HEK293 (cell line): ENCODE measurements around the gene NDE1.

ENCODE experiments used
- CTCF ChIA-PET: fragments of 350-600 bp; formaldehyde crosslinking; extraction: SDS; loops from one replicate; lab custom pipeline; 2021; ENCODE audit warnings: antibody characterized with exemption; lab: Yijun Ruan, JAX
- POLR2A ChIA-PET: fragments of 300-600 bp; formaldehyde crosslinking; extraction: SDS; loops from one replicate; lab custom pipeline; 2020; ENCODE audit warnings: antibody characterized with exemption, inconsistent platforms; lab: Yijun Ruan, JAX
- H3K27ac ChIP-seq: fragments of 200-500 bp; sonication (Bioruptor generic); 2 replicates; pipeline ENCODE4 v1.5.1; 2014; ENCODE audit warnings: low read depth, low read length, control low read depth, inconsistent platforms; ENCODE audit errors: extremely low read depth
- H3K36me3 ChIP-seq, 2 experiments: fragments of 200-500 bp in 1 of 2; sonication (Bioruptor generic) in 1 of 2; 1 replicate in 1 of 2; 2 replicates in 1 of 2; pipeline ENCODE4 v1.5.1; 2014 to 2017; ENCODE audit warnings: inconsistent platforms in 2 of 2, low read length in 2 of 2; ENCODE audit not compliant: control insufficient read depth in 2 of 2, insufficient read depth in 1 of 2
- H3K4me1 ChIP-seq: fragments of 200-500 bp; sonication (Bioruptor generic); 2 replicates; pipeline ENCODE4 v1.5.1; 2014; ENCODE audit warnings: mild to moderate bottlenecking, low read length, inconsistent platforms; ENCODE audit not compliant: control insufficient read depth, insufficient read depth
- H3K4me3 ChIP-seq: 2 replicates; pipeline ENCODE4 v1.5.1; 2011; ENCODE audit warnings: low read depth, mild to moderate bottlenecking, control low read depth, low read length, moderate library complexity
- H3K9me3 ChIP-seq: fragments of 200-500 bp; sonication (Bioruptor generic); 2 replicates; pipeline ENCODE4 v1.5.1; 2014; ENCODE audit warnings: low read depth, low read length, inconsistent platforms; ENCODE audit not compliant: control insufficient read depth, insufficient read depth
- KLF8 ChIP-seq: fragments of 450-650 bp; formaldehyde crosslinking; IDR thresholded peaks from 2 replicates; pipeline ENCODE4 v1.5.1; 2016; ENCODE audit warnings: missing biosample characterization, missing genetic modification characterization
- MYNN ChIP-seq: fragments of 450-650 bp; formaldehyde crosslinking; IDR thresholded peaks from 2 replicates; pipeline ENCODE4 v1.5.1; 2016; ENCODE audit warnings: missing biosample characterization, missing genetic modification characterization, borderline replicate concordance
- PRDM1 ChIP-seq: fragments of 450-650 bp; formaldehyde crosslinking; IDR thresholded peaks from 2 replicates; pipeline ENCODE4; 2016; ENCODE audit warnings: missing biosample characterization, missing genetic modification characterization
- REPIN1 ChIP-seq: fragments of 450-650 bp; formaldehyde crosslinking; IDR thresholded peaks from 2 replicates; pipeline ENCODE4 v1.5.1; 2017; ENCODE audit warnings: missing biosample characterization, missing genetic modification characterization, low read depth
- ZBTB21 ChIP-seq: fragments of 450-650 bp; formaldehyde crosslinking; IDR thresholded peaks from 2 replicates; pipeline ENCODE4 v1.5.1; 2017; ENCODE audit warnings: missing biosample characterization, missing genetic modification characterization
- ZBTB48 ChIP-seq: fragments of 450-650 bp; formaldehyde crosslinking; IDR thresholded peaks from 2 replicates; pipeline ENCODE4 v1.5.1; 2016; ENCODE audit warnings: missing biosample characterization, missing genetic modification characterization
- ZNF211 ChIP-seq: fragments of 450-650 bp; formaldehyde crosslinking; IDR thresholded peaks from 2 replicates; pipeline ENCODE4 v1.5.1; 2016; ENCODE audit warnings: low read depth, missing biosample characterization, missing genetic modification characterization
- ZNF311 ChIP-seq: fragments of 450-650 bp; formaldehyde crosslinking; IDR thresholded peaks from 2 replicates; pipeline ENCODE4 v1.5.1; 2017; ENCODE audit warnings: missing biosample characterization, missing genetic modification characterization, borderline replicate concordance
- ZNF366 ChIP-seq: fragments of 450-650 bp; formaldehyde crosslinking; conservative IDR thresholded peaks from 2 replicates; pipeline ENCODE4 v1.5.1; 2016; ENCODE audit warnings: missing biosample characterization, missing genetic modification characterization
- ZNF433 ChIP-seq: fragments of 450-650 bp; formaldehyde crosslinking; IDR thresholded peaks from 2 replicates; pipeline ENCODE4 v1.5.1; 2016; ENCODE audit warnings: missing biosample characterization, missing genetic modification characterization, low read depth
- ZNF510 ChIP-seq: fragments of 450-650 bp; formaldehyde crosslinking; IDR thresholded peaks from 2 replicates; pipeline ENCODE4 v1.5.1; 2018; ENCODE audit warnings: mild to moderate bottlenecking, missing genetic modification characterization, missing biosample characterization; ENCODE audit not compliant: insufficient replicate concordance
- ZNF558 ChIP-seq: fragments of 450-650 bp; formaldehyde crosslinking; IDR thresholded peaks from 2 replicates; pipeline ENCODE4 v1.5.1; 2016; ENCODE audit warnings: missing biosample characterization, missing genetic modification characterization
- ZNF560 ChIP-seq: fragments of 450-650 bp; formaldehyde crosslinking; IDR thresholded peaks from 2 replicates; pipeline ENCODE4 v1.5.1; 2017; ENCODE audit warnings: missing biosample characterization, missing genetic modification characterization, borderline replicate concordance
- ZNF600 ChIP-seq: fragments of 450-650 bp; formaldehyde crosslinking; IDR thresholded peaks from 2 replicates; pipeline ENCODE4 v1.5.1; 2016; ENCODE audit warnings: missing biosample characterization, missing genetic modification characterization
- ZNF610 ChIP-seq: fragments of 450-650 bp; formaldehyde crosslinking; IDR thresholded peaks from 2 replicates; pipeline ENCODE4 v1.5.1; 2016; ENCODE audit warnings: missing biosample characterization, missing genetic modification characterization, borderline replicate concordance
- ZNF629 ChIP-seq: fragments of 450-650 bp; formaldehyde crosslinking; IDR thresholded peaks from 2 replicates; pipeline ENCODE4 v1.5.1; 2017; ENCODE audit warnings: missing biosample characterization, missing genetic modification characterization
- ZNF707 ChIP-seq: fragments of 450-650 bp; formaldehyde crosslinking; IDR thresholded peaks from 2 replicates; pipeline ENCODE4 v1.5.1; 2016; ENCODE audit warnings: missing biosample characterization, missing genetic modification characterization
- ZNF792 ChIP-seq: fragments of 450-650 bp; formaldehyde crosslinking; IDR thresholded peaks from 2 replicates; pipeline ENCODE4 v1.5.1; 2016; ENCODE audit warnings: missing biosample characterization, missing genetic modification characterization
- ZNF837 ChIP-seq: fragments of 450-650 bp; formaldehyde crosslinking; IDR thresholded peaks from 2 replicates; pipeline ENCODE4 v1.5.1; 2016; ENCODE audit warnings: missing biosample characterization, missing genetic modification characterization
- ZSCAN23 ChIP-seq: fragments of 450-650 bp; formaldehyde crosslinking; IDR thresholded peaks from 2 replicates; pipeline ENCODE4 v1.5.1; 2016; ENCODE audit warnings: missing biosample characterization, missing genetic modification characterization
- TF ChIP-seq, protein P1 (sequence below): fragments of 450-650 bp; formaldehyde crosslinking; IDR thresholded peaks from 2 replicates; pipeline ENCODE4 v1.5.1; 2016; ENCODE audit warnings: missing biosample characterization, missing genetic modification characterization
- TF ChIP-seq, protein P2 (sequence below): fragments of 450-650 bp; formaldehyde crosslinking; IDR thresholded peaks from 2 replicates; pipeline ENCODE4 v1.5.1; 2016; ENCODE audit warnings: missing biosample characterization, missing genetic modification characterization
- TF ChIP-seq, protein P3 (sequence below): fragments of 450-650 bp; formaldehyde crosslinking; IDR thresholded peaks from 2 replicates; pipeline ENCODE4 v1.5.1; 2016; ENCODE audit warnings: missing biosample characterization, missing genetic modification characterization, borderline replicate concordance
- TF ChIP-seq, protein P4 (sequence below): fragments of 450-650 bp; formaldehyde crosslinking; IDR thresholded peaks from 2 replicates; pipeline ENCODE4 v1.5.1; 2016; ENCODE audit warnings: missing biosample characterization, missing genetic modification characterization
- TF ChIP-seq, protein P5 (sequence below): fragments of 450-650 bp; formaldehyde crosslinking; IDR thresholded peaks from 2 replicates; pipeline ENCODE4 v1.5.1; 2016; ENCODE audit warnings: missing biosample characterization, missing genetic modification characterization

Gene NDE1

DNA sequence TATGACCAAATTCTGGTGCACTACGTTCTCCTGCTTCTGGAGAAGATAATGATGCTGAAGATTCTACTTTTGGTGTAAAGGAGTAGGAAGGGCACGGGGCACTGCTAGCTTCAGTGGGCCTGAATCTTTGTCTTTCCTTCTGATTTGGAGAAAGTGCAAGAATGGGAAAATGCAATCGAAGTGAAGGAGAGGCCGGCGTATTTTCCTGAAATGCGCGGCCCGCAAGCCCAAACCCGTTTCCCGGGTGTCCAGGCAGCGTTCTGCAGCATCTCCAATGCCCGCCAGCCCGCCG, 372 bp upstream of the NDE1 start:
- ChIA-PET CTCF (no interaction called here), POLR2A (no interaction called here)
- no peak overlapping the region for H3K27ac ChIP-seq
- no peaks in the 10 kb centered on the region for H3K4me1 ChIP-seq
- H3K36me3 ChIP-seq: peaks cover 3 to 7% of the 10 kb centered on the region in 2 experiments; a peak in 2 of 3 replicates
- H3K4me3 ChIP-seq: peak overlapping the region; percentile 15
- no peaks in the 10 kb centered on the region for H3K9me3 ChIP-seq
- TF ChIP-seq, protein P1, sequence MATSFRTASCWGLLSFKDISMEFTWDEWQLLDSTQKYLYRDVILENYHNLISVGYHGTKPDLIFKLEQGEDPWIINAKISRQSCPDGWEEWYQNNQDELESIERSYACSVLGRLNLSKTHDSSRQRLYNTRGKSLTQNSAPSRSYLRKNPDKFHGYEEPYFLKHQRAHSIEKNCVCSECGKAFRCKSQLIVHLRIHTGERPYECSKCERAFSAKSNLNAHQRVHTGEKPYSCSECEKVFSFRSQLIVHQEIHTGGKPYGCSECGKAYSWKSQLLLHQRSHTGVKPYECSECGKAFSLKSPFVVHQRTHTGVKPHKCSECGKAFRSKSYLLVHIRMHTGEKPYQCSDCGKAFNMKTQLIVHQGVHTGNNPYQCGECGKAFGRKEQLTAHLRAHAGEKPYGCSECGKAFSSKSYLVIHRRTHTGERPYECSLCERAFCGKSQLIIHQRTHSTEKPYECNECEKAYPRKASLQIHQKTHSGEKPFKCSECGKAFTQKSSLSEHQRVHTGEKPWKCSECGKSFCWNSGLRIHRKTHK (tag by site-specific recombination): no peak
- TF ChIP-seq, protein P2, sequence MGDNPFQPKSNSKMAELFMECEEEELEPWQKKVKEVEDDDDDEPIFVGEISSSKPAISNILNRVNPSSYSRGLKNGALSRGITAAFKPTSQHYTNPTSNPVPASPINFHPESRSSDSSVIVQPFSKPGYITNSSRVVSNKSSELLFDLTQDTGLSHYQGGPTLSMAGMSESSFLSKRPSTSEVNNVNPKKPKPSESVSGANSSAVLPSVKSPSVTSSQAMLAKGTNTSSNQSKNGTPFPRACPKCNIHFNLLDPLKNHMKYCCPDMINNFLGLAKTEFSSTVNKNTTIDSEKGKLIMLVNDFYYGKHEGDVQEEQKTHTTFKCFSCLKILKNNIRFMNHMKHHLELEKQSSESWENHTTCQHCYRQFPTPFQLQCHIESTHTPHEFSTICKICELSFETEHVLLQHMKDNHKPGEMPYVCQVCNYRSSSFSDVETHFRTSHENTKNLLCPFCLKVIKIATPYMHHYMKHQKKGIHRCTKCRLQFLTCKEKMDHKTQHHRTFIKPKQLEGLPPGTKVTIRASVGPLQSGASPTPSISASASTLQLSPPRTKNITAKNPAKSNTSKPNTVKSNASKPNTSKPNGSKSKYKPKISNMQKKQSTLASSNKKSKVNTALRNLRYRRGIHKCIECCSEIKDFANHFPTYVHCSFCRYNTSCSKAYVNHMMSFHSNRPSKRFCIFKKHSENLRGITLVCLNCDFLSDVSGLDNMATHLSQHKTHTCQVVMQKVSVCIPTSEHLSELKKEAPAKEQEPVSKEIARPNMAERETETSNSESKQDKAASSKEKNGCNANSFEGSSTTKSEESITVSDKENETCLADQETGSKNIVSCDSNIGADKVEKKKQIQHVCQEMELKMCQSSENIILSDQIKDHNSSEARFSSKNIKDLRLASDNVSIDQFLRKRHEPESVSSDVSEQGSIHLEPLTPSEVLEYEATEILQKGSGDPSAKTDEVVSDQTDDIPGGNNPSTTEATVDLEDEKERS (tag by site-specific recombination): no peak
- TF ChIP-seq ZNF366 (no peak), ZSCAN23 (tag by site-specific recombination) (no peak), ZNF560 (tag by site-specific recombination) (no peak), ZNF211 (tag by site-specific recombination) (no peak), PRDM1 (tag by site-specific recombination) (peak; percentile 78), KLF8 (tag by site-specific recombination) (no peak), ZNF629 (tag by site-specific recombination) (0 out of 2 replicates have a peak, but pooled peaks have one; percentile 11), REPIN1 (tag by site-specific recombination) (no peak), ZNF311 (tag by site-specific recombination) (no peak), ZNF600 (tag by site-specific recombination) (peak; percentile 65), ZNF510 (no peak), ZNF837 (tag by site-specific recombination) (no peak), ZNF558 (tag by site-specific recombination) (no peak), ZNF610 (tag by site-specific recombination) (no peak), ZNF707 (tag by site-specific recombination) (no peak), ZNF792 (tag by site-specific recombination) (peak; percentile 40; the same call in 1 of the 2 replicates), ZBTB21 (tag by site-specific recombination) (no peak), ZBTB48 (tag by site-specific recombination) (no peak), ZNF433 (tag by site-specific recombination) (no peak), MYNN (tag by site-specific recombination) (no peak)
- TF ChIP-seq, protein P3, sequence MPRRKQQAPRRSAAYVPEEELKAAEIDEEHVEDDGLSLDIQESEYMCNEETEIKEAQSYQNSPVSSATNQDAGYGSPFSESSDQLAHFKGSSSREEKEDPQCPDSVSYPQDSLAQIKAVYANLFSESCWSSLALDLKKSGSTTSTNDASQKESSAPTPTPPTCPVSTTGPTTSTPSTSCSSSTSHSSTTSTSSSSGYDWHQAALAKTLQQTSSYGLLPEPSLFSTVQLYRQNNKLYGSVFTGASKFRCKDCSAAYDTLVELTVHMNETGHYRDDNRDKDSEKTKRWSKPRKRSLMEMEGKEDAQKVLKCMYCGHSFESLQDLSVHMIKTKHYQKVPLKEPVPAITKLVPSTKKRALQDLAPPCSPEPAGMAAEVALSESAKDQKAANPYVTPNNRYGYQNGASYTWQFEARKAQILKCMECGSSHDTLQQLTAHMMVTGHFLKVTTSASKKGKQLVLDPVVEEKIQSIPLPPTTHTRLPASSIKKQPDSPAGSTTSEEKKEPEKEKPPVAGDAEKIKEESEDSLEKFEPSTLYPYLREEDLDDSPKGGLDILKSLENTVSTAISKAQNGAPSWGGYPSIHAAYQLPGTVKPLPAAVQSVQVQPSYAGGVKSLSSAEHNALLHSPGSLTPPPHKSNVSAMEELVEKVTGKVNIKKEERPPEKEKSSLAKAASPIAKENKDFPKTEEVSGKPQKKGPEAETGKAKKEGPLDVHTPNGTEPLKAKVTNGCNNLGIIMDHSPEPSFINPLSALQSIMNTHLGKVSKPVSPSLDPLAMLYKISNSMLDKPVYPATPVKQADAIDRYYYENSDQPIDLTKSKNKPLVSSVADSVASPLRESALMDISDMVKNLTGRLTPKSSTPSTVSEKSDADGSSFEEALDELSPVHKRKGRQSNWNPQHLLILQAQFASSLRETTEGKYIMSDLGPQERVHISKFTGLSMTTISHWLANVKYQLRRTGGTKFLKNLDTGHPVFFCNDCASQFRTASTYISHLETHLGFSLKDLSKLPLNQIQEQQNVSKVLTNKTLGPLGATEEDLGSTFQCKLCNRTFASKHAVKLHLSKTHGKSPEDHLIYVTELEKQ (tag by site-specific recombination): no peak
- TF ChIP-seq, protein P4, sequence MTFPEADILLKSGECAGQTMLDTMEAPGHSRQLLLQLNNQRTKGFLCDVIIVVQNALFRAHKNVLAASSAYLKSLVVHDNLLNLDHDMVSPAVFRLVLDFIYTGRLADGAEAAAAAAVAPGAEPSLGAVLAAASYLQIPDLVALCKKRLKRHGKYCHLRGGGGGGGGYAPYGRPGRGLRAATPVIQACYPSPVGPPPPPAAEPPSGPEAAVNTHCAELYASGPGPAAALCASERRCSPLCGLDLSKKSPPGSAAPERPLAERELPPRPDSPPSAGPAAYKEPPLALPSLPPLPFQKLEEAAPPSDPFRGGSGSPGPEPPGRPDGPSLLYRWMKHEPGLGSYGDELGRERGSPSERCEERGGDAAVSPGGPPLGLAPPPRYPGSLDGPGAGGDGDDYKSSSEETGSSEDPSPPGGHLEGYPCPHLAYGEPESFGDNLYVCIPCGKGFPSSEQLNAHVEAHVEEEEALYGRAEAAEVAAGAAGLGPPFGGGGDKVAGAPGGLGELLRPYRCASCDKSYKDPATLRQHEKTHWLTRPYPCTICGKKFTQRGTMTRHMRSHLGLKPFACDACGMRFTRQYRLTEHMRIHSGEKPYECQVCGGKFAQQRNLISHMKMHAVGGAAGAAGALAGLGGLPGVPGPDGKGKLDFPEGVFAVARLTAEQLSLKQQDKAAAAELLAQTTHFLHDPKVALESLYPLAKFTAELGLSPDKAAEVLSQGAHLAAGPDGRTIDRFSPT (tag by site-specific recombination): no peak
- TF ChIP-seq, protein P5, sequence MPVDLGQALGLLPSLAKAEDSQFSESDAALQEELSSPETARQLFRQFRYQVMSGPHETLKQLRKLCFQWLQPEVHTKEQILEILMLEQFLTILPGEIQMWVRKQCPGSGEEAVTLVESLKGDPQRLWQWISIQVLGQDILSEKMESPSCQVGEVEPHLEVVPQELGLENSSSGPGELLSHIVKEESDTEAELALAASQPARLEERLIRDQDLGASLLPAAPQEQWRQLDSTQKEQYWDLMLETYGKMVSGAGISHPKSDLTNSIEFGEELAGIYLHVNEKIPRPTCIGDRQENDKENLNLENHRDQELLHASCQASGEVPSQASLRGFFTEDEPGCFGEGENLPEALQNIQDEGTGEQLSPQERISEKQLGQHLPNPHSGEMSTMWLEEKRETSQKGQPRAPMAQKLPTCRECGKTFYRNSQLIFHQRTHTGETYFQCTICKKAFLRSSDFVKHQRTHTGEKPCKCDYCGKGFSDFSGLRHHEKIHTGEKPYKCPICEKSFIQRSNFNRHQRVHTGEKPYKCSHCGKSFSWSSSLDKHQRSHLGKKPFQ: no peak
